ENCODE measurements around the gene RHBG.
A peak's percentile ranks its signal among the peaks of the same experiment; 100 is the strongest.

RHBG gene

DNA sequence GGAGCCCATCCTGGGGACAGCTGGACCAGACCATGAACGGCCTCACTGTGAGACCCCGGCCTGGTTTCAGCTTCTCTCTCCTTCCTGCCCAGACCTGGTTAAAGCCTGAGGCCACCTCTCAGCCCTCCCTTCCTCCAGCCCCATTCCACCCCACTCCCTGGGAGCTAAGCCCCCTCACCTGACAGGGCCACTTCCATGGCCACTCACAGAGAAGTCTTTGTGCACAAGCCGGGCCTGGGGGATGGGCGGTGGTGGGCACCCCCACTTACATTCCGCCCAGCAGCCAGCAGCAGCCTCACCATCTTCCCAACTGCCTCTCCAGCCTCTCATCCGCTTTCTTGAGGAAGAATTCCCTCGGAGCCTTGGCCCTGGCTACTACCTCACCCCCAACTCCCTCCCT is 40.4 kb downstream of the RHBG start:
- DNase-seq = no peak

GRCh38 chr1:156410238-156410637 is 41.2 kb downstream of the RHBG start:
- no peak for DNase-seq

- no peak for DNase-seq
Measured at GRCh38 chr1:156410740-156411139, 41.7 kb downstream of the RHBG start.

- no peak for DNase-seq
Measured at GRCh38 chr1:156412653-156413321, 43.8 kb downstream of the RHBG start.

DNA sequence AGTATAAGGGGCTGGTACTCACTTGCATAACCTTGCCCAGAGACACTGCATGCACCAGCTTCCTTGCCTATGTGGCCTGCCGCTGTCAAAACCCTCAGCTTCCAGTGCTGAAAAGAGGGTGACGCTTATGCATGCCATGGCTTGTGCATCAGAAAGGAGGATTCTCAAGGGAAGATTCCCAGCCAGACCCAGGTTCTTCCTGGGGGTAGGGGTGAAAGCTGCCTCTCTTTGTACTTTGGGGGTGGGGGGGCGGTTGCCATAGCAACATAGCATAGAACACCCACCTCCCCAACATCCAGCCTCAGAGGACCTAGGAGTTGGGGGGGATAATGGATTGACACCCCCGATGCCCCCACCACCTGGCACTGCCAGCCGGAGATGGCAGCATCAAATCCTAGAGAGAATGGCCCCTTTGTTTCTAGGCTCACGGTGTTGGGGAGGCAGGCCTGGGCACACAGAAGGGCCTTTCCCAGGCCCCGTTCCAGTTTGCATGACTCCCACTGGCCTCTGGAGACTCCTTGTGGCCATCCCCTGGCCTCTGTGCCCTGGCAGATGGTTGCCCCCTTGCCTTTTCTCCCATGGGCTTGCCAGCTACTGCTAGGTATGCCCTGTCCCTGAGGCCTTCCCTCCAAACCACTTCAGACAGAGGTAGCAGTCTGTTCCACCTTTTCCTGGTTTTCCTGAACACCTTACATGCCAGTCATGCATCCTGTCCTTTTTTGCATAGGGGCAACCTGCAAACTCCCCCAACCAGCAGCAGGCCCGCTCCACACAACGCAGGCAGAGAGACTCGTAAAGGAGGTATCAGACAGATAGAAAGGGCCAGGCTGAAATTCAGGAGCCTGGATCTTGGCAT is 44.6 kb downstream of the RHBG start:
- no peak for DNase-seq

DNA sequence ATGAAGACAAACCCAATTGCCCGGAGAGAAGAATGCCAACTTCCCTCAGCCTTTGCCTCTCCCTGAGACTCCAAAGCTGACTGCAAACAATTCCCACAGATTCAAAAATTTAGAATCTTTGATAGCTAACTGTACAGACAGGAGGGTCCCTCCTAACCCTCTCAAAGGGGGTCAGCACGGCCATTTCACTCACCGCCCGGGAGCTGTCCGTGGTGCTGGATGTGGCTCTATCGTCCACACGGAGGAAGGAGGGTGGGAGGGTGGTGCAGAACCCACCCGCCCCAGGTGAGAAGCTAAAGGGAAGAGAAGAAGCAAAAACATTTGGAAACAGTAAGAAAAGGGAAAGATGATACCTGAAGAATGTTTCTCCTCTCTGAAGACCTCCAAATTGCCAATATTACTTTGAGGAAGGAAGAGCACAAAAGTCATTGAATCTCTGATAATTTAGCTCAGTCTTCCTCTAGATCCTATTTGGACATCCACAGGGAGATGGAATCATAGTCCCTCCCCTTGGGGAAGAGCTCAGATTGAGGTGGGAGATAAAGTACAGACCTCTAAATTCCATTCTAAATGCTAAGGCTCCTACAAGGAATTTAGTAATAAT is 45.6 kb downstream of the RHBG start:
- no peak for DNase-seq

- DNase-seq = no peak
Measured at GRCh38 chr1:156416993-156417392, 48.0 kb downstream of the RHBG start.

- no peak for DNase-seq
Measured at GRCh38 chr1:156417401-156418020, 48.5 kb downstream of the RHBG start.

- DNase-seq = no peak
Measured at GRCh38 chr1:156418416-156419070, 49.5 kb downstream of the RHBG start.

- DNase-seq = no peak
Measured at GRCh38 chr1:156419854-156420204, 50.8 kb downstream of the RHBG start.

DNA sequence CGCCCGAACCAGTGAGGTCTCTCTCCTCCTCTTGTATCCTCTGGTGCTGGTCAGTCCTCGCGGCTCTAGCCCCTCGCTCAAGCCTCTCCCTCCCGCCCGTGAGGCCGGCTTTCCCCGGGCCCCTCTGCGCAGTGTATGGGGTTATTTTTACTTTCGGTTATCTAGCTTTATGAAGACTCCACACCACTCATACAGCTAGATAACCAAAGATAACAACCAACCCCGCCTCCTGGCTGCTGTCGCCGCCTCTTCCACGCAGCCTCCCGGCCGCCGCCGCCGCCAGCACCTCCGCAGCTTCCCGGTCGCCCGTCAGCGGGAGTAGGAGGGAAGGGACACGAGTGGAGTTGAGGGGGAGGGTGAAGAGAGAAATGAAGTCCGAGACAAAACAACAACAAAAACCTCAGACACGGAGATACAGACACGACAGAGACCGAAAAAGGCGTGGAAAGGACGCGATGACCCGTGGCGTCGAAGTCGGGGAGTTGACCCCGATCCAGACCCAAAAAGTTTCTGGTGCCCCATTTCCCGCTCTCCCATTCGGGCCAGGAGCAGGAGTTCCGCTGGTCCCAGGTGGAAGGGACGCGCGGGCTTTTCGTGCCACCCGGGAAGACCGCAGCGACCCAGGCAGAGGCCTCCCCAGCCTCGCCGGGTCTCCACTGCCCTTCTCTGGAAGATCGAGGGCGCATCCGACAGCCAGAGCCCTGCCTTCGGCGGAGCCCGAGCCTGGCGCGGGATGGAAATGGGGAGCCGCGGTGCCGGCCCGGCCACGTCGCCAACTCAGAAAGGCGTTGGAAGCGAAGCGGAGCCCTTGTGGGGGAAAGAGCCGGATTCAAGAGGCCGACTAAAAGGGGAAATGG is 51.4 kb downstream of the RHBG start:
- no peak for DNase-seq

DNA sequence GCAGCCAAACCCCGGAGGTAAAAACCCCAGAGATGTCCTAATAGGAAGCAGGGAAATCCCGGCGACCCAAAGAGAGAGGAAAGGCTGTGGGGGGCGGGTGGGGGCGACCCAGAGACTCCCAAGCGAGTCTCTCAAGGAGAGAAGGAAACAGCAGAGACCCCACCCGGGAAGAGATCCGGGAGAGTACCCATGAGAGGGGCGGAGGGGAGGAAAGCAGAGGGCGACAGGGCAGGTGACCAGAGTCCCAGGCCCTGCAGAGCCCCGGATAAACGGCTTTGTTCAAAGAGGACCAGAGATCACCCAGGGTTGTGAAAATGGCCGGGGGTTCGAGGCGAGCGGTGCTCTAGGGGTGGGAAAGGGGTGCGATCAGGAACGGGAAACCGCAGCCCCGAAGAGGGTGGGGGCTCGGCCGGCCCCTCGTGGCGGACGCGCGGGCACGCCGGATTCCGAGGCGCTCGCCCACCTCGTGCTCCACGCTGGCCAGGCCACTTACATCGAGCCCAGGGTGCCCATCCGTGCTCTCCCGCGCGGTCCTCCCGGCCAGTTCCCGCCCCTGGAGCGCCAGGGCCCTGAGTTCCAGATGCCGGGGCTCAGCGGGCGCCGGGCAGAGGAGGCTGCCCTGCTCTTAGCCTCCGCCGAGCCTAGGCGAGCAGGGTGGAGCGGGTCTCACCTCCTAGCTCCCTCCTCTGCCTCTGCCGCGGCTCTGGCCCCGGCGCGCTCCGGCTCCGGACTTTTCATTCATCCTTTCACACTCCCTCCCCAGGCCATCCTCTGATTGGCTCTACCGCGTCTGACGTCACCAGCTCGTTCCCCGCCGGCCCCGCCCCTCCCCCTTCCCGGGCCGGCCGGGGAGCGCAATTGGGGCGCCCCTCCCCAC is 52.3 kb downstream of the RHBG start:
- peak; percentile 62 for DNase-seq

DNA sequence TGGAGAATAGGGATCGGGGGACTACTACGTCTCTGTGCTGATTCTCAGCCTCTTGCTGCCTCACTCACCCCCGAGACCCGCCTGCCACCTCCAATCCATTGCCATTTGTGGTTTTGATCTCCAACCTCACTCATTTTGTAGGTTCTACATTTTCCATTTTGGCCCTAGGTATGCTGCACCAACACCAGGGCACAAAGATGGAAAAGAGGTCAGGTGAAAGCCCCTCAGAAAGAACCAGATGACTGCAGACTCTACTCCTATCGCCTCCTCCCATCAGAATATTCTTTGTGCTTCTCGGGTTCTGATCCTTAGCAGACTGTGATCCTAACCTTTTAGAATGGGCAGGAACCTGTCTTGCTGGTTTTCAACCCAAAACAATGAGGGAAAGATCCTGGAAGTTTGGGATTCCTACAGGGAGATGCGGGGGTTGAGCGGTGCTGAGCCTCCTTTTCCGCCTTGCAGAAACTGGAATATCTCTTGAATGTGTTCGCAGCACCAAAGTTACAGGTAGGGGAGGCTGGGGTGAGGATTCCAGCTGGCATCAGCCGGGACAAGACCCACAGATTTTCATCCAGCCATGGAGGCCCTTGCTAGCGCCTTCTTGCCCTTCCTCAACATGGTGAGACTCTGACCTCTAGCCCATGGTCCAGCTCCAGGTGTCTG is 53.1 kb downstream of the RHBG start:
- no peak for DNase-seq

GRCh38 chr1:156422602-156423091 is 53.6 kb downstream of the RHBG start:
- no peak for DNase-seq

GRCh38 chr1:156423422-156424352 is 54.7 kb downstream of the RHBG start:
- DNase-seq = no peak

- no peak for DNase-seq
Measured at GRCh38 chr1:156424806-156425432, 55.9 kb downstream of the RHBG start.

DNA sequence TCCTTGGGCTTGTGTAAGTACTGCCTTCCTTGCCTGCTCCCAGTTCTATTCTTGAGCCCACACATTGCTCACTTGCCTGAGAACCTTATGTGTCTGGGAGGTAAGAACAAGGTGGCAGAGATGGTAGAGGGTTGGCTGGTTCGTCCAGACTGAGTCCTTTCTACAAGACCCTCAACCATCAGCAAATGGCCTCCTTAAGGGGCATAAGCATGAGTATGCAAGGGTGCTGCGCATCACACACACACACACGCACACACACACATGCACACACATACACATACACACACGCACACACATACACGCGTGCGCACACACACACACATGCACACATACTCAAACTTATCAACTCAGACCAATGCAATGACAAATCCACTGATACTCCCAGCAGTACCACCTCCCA is 56.9 kb downstream of the RHBG start:
- no peak for DNase-seq

GRCh38 chr1:156427957-156428356 is 58.9 kb downstream of the RHBG start:
- no peak for DNase-seq

Measured in fibroblast of skin of back (primary cell).